HepG2 (cell line): ENCODE data around the gene LYPD4. TPM values are rescaled to one million over a fixed set of nuclear protein-coding genes. Genes with fewer than 3 reads are reported as not detected.

Experiments used
- ATAC-seq: fragments of 200-7000 bp; cut with Tn5 transposase; 3 replicates; pipeline ENCODE4 v1.9.1; 2020; ENCODE audit warnings: mild to moderate bottlenecking, moderate library complexity
- BruUV-seq: library from RNA; stranded (reverse); fragments of 400-500 nt; replicated peaks from 2 replicates; lab custom pipeline; 2021; lab: Mats Ljungman, UMichigan
- CTCF ChIA-PET: fragments of 300-600 bp; formaldehyde crosslinking; extraction: SDS; loops from one replicate; lab custom pipeline; 2021; ENCODE audit warnings: low total read pairs, inconsistent platforms, low intra/inter-chr PET ratio; lab: Yijun Ruan, JAX
- POLR2A ChIA-PET: fragments of 350-600 bp; sonication (Branson Sonifier 250); formaldehyde crosslinking; loops from one replicate; lab custom pipeline; 2020; ENCODE audit warnings: antibody characterized with exemption, inconsistent platforms; lab: Yijun Ruan, JAX
- DNase-seq: peaks from one replicate; pipeline ENCODE4 v3.0.0-alpha.2; 2015; ENCODE audit warnings: low spot score
- FAIRE-seq: peaks from 3 replicates; lab custom pipeline; 2011; peaks lifted over from hg19 to GRCh38; lab: Jason Lieb, UNC
- H2AFZ ChIP-seq: one replicate; pipeline ENCODE4 v1.6.1; 2011; ENCODE audit warnings: low read length, inconsistent platforms
- H3K27ac ChIP-seq: fragments of 300-600 bp; 3 replicates; pipeline ENCODE4 v1.8.0; 2011; ENCODE audit warnings: mixed run types, mild to moderate bottlenecking, mixed read lengths, low read length, inconsistent platforms; ENCODE audit not compliant: insufficient read depth; ENCODE audit errors: extremely low read length
- H3K27me3 ChIP-seq, 2 experiments: fragments of 200-600 bp in 1 of 2; 2 replicates in 1 of 2; 3 replicates in 1 of 2; pipeline versions ENCODE4 v1.6.0 to v1.8.0; 2011; ENCODE audit warnings: low read length in 2 of 2, mild to moderate bottlenecking in 2 of 2, moderate library complexity in 2 of 2, inconsistent platforms in 1 of 2; ENCODE audit not compliant: insufficient read depth in 2 of 2, control insufficient read depth in 1 of 2
- H3K36me3 ChIP-seq, 2 experiments: fragments of 200-600 bp in 1 of 2; replicated peaks in 1 of 2; 2 replicates in 1 of 2; 3 replicates in 1 of 2; pipeline versions ENCODE4 v1.5.1 to v1.8.0; 2011; ENCODE audit warnings: low read length in 2 of 2, inconsistent platforms in 1 of 2; ENCODE audit not compliant: insufficient read depth in 2 of 2, control insufficient read depth in 1 of 2
- H3K4me1 ChIP-seq: 2 replicates; pipeline ENCODE4 v1.5.1; 2012; ENCODE audit warnings: low read length, inconsistent platforms; ENCODE audit not compliant: insufficient read depth
- H3K4me2 ChIP-seq: 2 replicates; pipeline ENCODE4 v1.6.0; 2011; ENCODE audit warnings: low read depth, low read length, inconsistent platforms
- H3K4me3 ChIP-seq, 3 experiments: fragments of 200-600 bp in 1 of 3; sonication (generic), shearing (Covaris generic) in 1 of 3; replicated peaks in 1 of 3; 2 replicates each; pipeline ENCODE4 v1.5.1; 2011 to 2016; ENCODE audit warnings: low read length in 3 of 3, inconsistent platforms in 2 of 3, low read depth in 2 of 3, mild to moderate bottlenecking in 2 of 3, control low read depth in 1 of 3, mixed read lengths in 1 of 3; ENCODE audit not compliant: insufficient read depth in 1 of 3
- H3K79me2 ChIP-seq: one replicate; pipeline ENCODE4 v1.6.1; 2011; ENCODE audit warnings: low read length, inconsistent platforms; ENCODE audit not compliant: insufficient read depth
- H3K9ac ChIP-seq: 2 replicates; pipeline ENCODE4 v1.6.0; 2011; ENCODE audit warnings: mild to moderate bottlenecking, low read depth, low read length, inconsistent platforms; ENCODE audit not compliant: insufficient read depth
- H3K9me3 ChIP-seq: 2 replicates; pipeline ENCODE4 v1.5.1; 2012; ENCODE audit warnings: mild to moderate bottlenecking, low read length
- H4K20me1 ChIP-seq: 2 replicates; pipeline ENCODE4 v1.6.0; 2011; ENCODE audit warnings: inconsistent platforms, mild to moderate bottlenecking, low read length, moderate library complexity; ENCODE audit not compliant: insufficient read depth
- ELF4 ChIP-seq: sonication (generic); formaldehyde crosslinking; IDR thresholded peaks from 2 replicates; pipeline ENCODE4 v1.5.0; 2020; ENCODE audit warnings: missing genetic modification reagents, mild to moderate bottlenecking, moderate library complexity, borderline replicate concordance
- FOXP1 ChIP-seq, 2 experiments: fragments of 450-650 bp in 1 of 2; IDR thresholded peaks; 2 replicates each; pipeline ENCODE4 v1.6.1; 2017 to 2018; ENCODE audit warnings: antibody characterized with exemption in 1 of 2
- IRF2 ChIP-seq: IDR thresholded peaks from 2 replicates; pipeline ENCODE4 v1.6.1; 2018; ENCODE audit warnings: missing genetic modification reagents, missing compliant biosample characterization
- POLR2A ChIP-seq, 2 experiments: IDR thresholded peaks; 2 replicates each; pipeline ENCODE4 v1.6.1; 2011; ENCODE audit warnings: low read depth in 2 of 2, low read length in 2 of 2, mild to moderate bottlenecking in 1 of 2, moderate library complexity in 1 of 2; ENCODE audit not compliant: insufficient read depth in 1 of 2
- RBM22 ChIP-seq: fragments of 200-400 bp; formaldehyde crosslinking; optimal IDR thresholded peaks from 2 replicates; pipeline ENCODE3; 2017; ENCODE audit warnings: mild to moderate bottlenecking, low read length, moderate library complexity
- SIX4 ChIP-seq: sonication (generic); formaldehyde crosslinking; IDR thresholded peaks from 2 replicates; pipeline ENCODE4 v1.4.0; 2020; ENCODE audit warnings: missing genetic modification reagents
- SRY ChIP-seq: sonication (generic); formaldehyde crosslinking; IDR thresholded peaks from 2 replicates; pipeline ENCODE4 v1.8.0; 2022; ENCODE audit warnings: mild to moderate bottlenecking, missing genetic modification reagents
- ZKSCAN5 ChIP-seq: sonication (generic); formaldehyde crosslinking; IDR thresholded peaks from 2 replicates; pipeline ENCODE4 v1.5.1; 2020; ENCODE audit warnings: mild to moderate bottlenecking, missing genetic modification reagents
- ZNF576 ChIP-seq: sonication (generic); formaldehyde crosslinking; IDR thresholded peaks from 2 replicates; pipeline ENCODE4 v1.4.0; 2020; ENCODE audit warnings: mild to moderate bottlenecking, missing genetic modification reagents
- ZNF770 ChIP-seq: sonication (generic); formaldehyde crosslinking; IDR thresholded peaks from 2 replicates; pipeline ENCODE4 v1.5.0; 2020; ENCODE audit warnings: mild to moderate bottlenecking, missing genetic modification reagents
- ZNF784 ChIP-seq: sonication (generic); formaldehyde crosslinking; IDR thresholded peaks from 2 replicates; pipeline ENCODE4 v1.5.1; 2020; ENCODE audit warnings: missing genetic modification reagents, mild to moderate bottlenecking, borderline replicate concordance
- WGBS: methylation state at CpG from one replicate; pipeline ENCODE4 v1.1.6; 2017; ENCODE audit warnings: low lambda C conversion rate; 5-methylcytosine and 5-hydroxymethylcytosine counted together
- in situ Hi-C: cut with HindIII; loops from 2 replicates; pipeline ENCODE4 v1.10.0; 2017; ENCODE audit warnings: low pct_unique_long_range_greater_than_20kb; ENCODE audit not compliant: extremely low pct_ligation_motif_present
- intact Hi-C: fragments of 100-400 bp; cut with micrococcal nuclease; formaldehyde crosslinking; loops from one replicate; pipeline ENCODE4 v1.10.0; 2022; ENCODE audit not compliant: unreplicated experiment
- polyA plus RNA-seq, 8 experiments: library from polyadenylated mRNA; depleted of rRNA in 3 of 8; stranded (reverse) in 7 of 8; unstranded in 1 of 8; fragments of >200 nt; fragmentation: Illumina TruSeq in 4 of 8; extraction: Trizol in 4 of 8; gene quantifications; 2 replicates each; pipeline versions ENCODE4 v1.2.1 to v1.2.3, GENCODE V29; 2011 to 2016; ENCODE audit warnings: low read depth in 4 of 8, missing spikeins in 1 of 8, mixed read lengths in 1 of 8; ENCODE audit not compliant: insufficient read depth in 1 of 8
- total RNA-seq, 5 experiments: library from RNA; depleted of rRNA; stranded (reverse); fragments of >200 nt; fragmentation: Illumina TruSeq; extraction: Trizol; gene quantifications; 2 replicates each; pipeline ENCODE4 v1.2.3, GENCODE V29; 2016; ENCODE audit warnings: low read depth in 1 of 5

LYPD4 gene
- total and polyA plus RNA-seq, 2 of the 13 experiments (the other 11 are each of a cell fraction or from before 2014, with no cell fraction given), result not detected

GRCh38 chr19:41866284-41866683, 21.8 kb upstream of the LYPD4 start:
- no peaks in the 10 kb centered on the region for H3K27me3 ChIP-seq
- ChIA-PET POLR2A (interaction anchor here (1.0 kb wide), 1 partner anchor 22 kb away, joined by 4 read pairs; no protein-coding TSS in a partner anchor), CTCF (no interaction called here)
- in situ Hi-C loops (no loop called here), intact Hi-C loops (no loop called here)
- peaks cover 57% of the 10 kb centered on the region for H3K79me2 ChIP-seq
- no peak overlapping the region for H3K27ac ChIP-seq
- H3K4me2 ChIP-seq, result no peak overlapping the region
- no peak overlapping the region for H2AFZ ChIP-seq
- ATAC-seq (no peak), DNase-seq (no peak), FAIRE-seq (no peak)
- H3K4me3 ChIP-seq, result no peak overlapping the region; a peak in 1 of 6 replicates
- 94% methylated on average over 3 of the region's 3 CpGs for WGBS
- TF ChIP-seq FOXP1 (IDR thresholded peaks at IDR 0.05) (no peak), FOXP1 (CRISPR knock-in tag; IDR thresholded peaks at IDR 0.05) (no peak), ZNF770 (no peak), ZNF784 (CRISPR knock-in tag) (no peak), POLR2A (IDR thresholded peaks at IDR 0.05; ENCODE audit: insufficient read depth in 1 of 2, low read depth in 2 of 2, low read length in 2 of 2) (peak in 1 of 2 experiments; percentile 33; a peak in 1 of 4 replicates), RBM22 (peak; percentile 73), SRY (no peak), SIX4 (CRISPR knock-in tag) (no peak), ZKSCAN5 (no peak), ELF4 (CRISPR knock-in tag) (no peak), ZNF576 (CRISPR knock-in tag) (no peak), IRF2 (CRISPR knock-in tag) (no peak)
- BruUV-seq, result no TSS peak
- peaks cover 39 to 88% of the 10 kb centered on the region in 2 experiments for H3K36me3 ChIP-seq
- peaks cover 92% of the 10 kb centered on the region for H4K20me1 ChIP-seq
- peaks cover 87% of the 10 kb centered on the region for H3K4me1 ChIP-seq
- no peak overlapping the region for H3K9ac ChIP-seq
- H3K9me3 ChIP-seq, result no peaks in the 10 kb centered on the region
